HCT116 (cell line): ENCODE results near the gene XPO4. TPM values are rescaled to one million over a fixed set of nuclear protein-coding genes. Genes with fewer than 3 reads are reported as not detected.

ENCODE experiments used
- ATAC-seq: fragments of 200-7000 bp; cut with Tn5 transposase; 2 replicates; pipeline ENCODE4 v1.9.1; 2020; ENCODE audit warnings: mild to moderate bottlenecking, moderate library complexity
- BruUV-seq: library from RNA; stranded (reverse); fragments of 400-500 nt; replicated peaks from 2 replicates; lab custom pipeline; 2021; lab: Mats Ljungman, UMichigan
- CTCF ChIA-PET: fragments of 300-600 bp; sonication (Branson Sonifier 250); formaldehyde crosslinking; loops from one replicate; lab custom pipeline; 2021; ENCODE audit warnings: antibody characterized with exemption; lab: Charles Lee
- POLR2A ChIA-PET: fragments of 300-600, 350-600 bp; sonication (Branson Sonifier 250); formaldehyde crosslinking; loops from one replicate; lab custom pipeline; 2021; ENCODE audit warnings: antibody characterized with exemption; lab: Charles Lee
- RAD21 ChIA-PET, 2 experiments: fragments of 300-600 bp; sonication (Branson Sonifier 250); formaldehyde crosslinking; loops; one replicate each; lab custom pipeline; 2023; ENCODE audit warnings: low total read pairs in 2 of 2; ENCODE audit not compliant: uncharacterized antibody in 2 of 2, unreplicated experiment in 2 of 2, low non-redundant PET in 1 of 2; lab: Charles Lee
- DNase-seq: peaks from one replicate; pipeline ENCODE4 v3.0.0-alpha.2; 2010; ENCODE audit warnings: low read depth, low spot score
- H2AFZ ChIP-seq: fragments of 200-600 bp; shearing (Covaris generic), sonication (generic); 2 replicates; pipeline ENCODE4 v1.6.1; 2017; ENCODE audit warnings: low read depth, mixed run types, mixed read lengths, antibody characterized with exemption, low read length; ENCODE audit not compliant: poor library complexity, severe bottlenecking
- H3K27ac ChIP-seq: 2 replicates; pipeline ENCODE4 v1.5.1; 2012; ENCODE audit warnings: low read depth, low read length
- H3K27me3 ChIP-seq: fragments of 200-600 bp; sonication (generic); 2 replicates; pipeline ENCODE4 v1.6.1; 2016; ENCODE audit warnings: mixed run types, low read length, mixed read lengths; ENCODE audit not compliant: insufficient read depth
- H3K36me3 ChIP-seq, 2 experiments: fragments of 200-500 bp in 1 of 2; fragments of 200-600 bp in 1 of 2; sonication (Bioruptor generic) in 1 of 2; sonication (generic) in 1 of 2; 2 replicates each; pipeline versions ENCODE4 v1.5.1 to v1.6.1; 2014 to 2016; ENCODE audit warnings: low read length in 2 of 2, inconsistent platforms in 1 of 2, mixed read lengths in 1 of 2, mixed run types in 1 of 2; ENCODE audit not compliant: insufficient read depth in 2 of 2, control insufficient read depth in 1 of 2
- H3K4me1 ChIP-seq, 2 experiments: fragments of 200-600 bp in 1 of 2; sonication (generic) in 1 of 2; 2 replicates each; pipeline versions ENCODE4 v1.5.1 to v1.6.1; 2012 to 2017; ENCODE audit warnings: low read length in 2 of 2, inconsistent platforms in 1 of 2, mild to moderate bottlenecking in 1 of 2, mixed read lengths in 1 of 2, mixed run types in 1 of 2, moderate library complexity in 1 of 2; ENCODE audit not compliant: insufficient read depth in 2 of 2, control insufficient read depth in 1 of 2
- H3K4me2 ChIP-seq: fragments of 200-600 bp; sonication (generic); 2 replicates; pipeline ENCODE4 v1.6.1; 2017; ENCODE audit warnings: mixed run types, low read length, mixed read lengths
- H3K4me3 ChIP-seq, 2 experiments: fragments of 200-600 bp in 1 of 2; sonication (generic) in 1 of 2; replicated peaks in 1 of 2; 2 replicates each; pipeline ENCODE4 v1.5.1; 2011 to 2016; ENCODE audit warnings: low read length in 2 of 2, control low read depth in 1 of 2, low read depth in 1 of 2, mild to moderate bottlenecking in 1 of 2, mixed read lengths in 1 of 2, mixed run types in 1 of 2
- H3K79me2 ChIP-seq: fragments of 200-600 bp; sonication (generic); 2 replicates; pipeline ENCODE4 v1.6.1; 2017; ENCODE audit warnings: mild to moderate bottlenecking, mixed run types, low read length, moderate library complexity, mixed read lengths; ENCODE audit not compliant: insufficient read depth
- H3K9ac ChIP-seq: fragments of 200-600 bp; sonication (generic); 2 replicates; pipeline ENCODE4 v1.6.1; 2016; ENCODE audit warnings: low read length, mixed read lengths
- H3K9me2 ChIP-seq: fragments of 200-600 bp; sonication (generic), shearing (Covaris generic); 2 replicates; pipeline ENCODE4 v1.6.1; 2017; ENCODE audit warnings: mixed run types, mild to moderate bottlenecking, moderate library complexity; ENCODE audit not compliant: insufficient read depth
- H3K9me3 ChIP-seq, 2 experiments: fragments of 200-500 bp in 1 of 2; fragments of 200-600 bp in 1 of 2; sonication (Bioruptor generic) in 1 of 2; sonication (generic) in 1 of 2; 2 replicates each; pipeline ENCODE4 v1.6.1; 2014 to 2017; ENCODE audit warnings: low read length in 2 of 2, mixed read lengths in 2 of 2, inconsistent platforms in 1 of 2, low read depth in 1 of 2, mild to moderate bottlenecking in 1 of 2, mixed run types in 1 of 2, moderate library complexity in 1 of 2; ENCODE audit not compliant: control insufficient read depth in 1 of 2, insufficient read depth in 1 of 2
- H4K20me1 ChIP-seq: fragments of 200-600 bp; sonication (generic), shearing (Covaris generic); 2 replicates; pipeline ENCODE4 v1.6.1; 2017; ENCODE audit warnings: mixed run types, mild to moderate bottlenecking, moderate library complexity; ENCODE audit not compliant: insufficient read depth
- ATF3 ChIP-seq: IDR thresholded peaks from 2 replicates; pipeline ENCODE4 v1.6.1; 2012
- CEBPB ChIP-seq: IDR thresholded peaks from 2 replicates; pipeline ENCODE4 v1.6.1; 2012; ENCODE audit warnings: low read depth
- CTCF ChIP-seq, 3 experiments: fragments of 200-600 bp in 1 of 3; sonication (generic) in 1 of 3; IDR thresholded peaks in 2 of 3; conservative IDR thresholded peaks in 1 of 3; 2 replicates each; pipeline ENCODE4 v1.5.1; 2012 to 2017; ENCODE audit warnings: low read depth in 2 of 3, low read length in 2 of 3, antibody characterized with exemption in 1 of 3, borderline replicate concordance in 1 of 3, control low read depth in 1 of 3, mild to moderate bottlenecking in 1 of 3, mixed read lengths in 1 of 3, mixed run types in 1 of 3, moderate library complexity in 1 of 3; ENCODE audit not compliant: insufficient read depth in 1 of 3
- EGR1 ChIP-seq: IDR thresholded peaks from 2 replicates; pipeline ENCODE4 v1.6.1; 2012; ENCODE audit warnings: low read depth
- EZH2 ChIP-seq: fragments of 200-600 bp; sonication (generic); IDR thresholded peaks from 2 replicates; pipeline ENCODE4 v1.6.1; 2017; ENCODE audit warnings: antibody characterized with exemption, mixed run types
- SIN3A ChIP-seq: IDR thresholded peaks from 2 replicates; pipeline ENCODE4 v1.6.1; 2012; ENCODE audit warnings: low read depth
- TCF7L2 ChIP-seq: IDR thresholded peaks from 2 replicates; pipeline ENCODE4 v1.7.0; 2011; ENCODE audit warnings: borderline replicate concordance, inconsistent platforms; ENCODE audit not compliant: insufficient read depth, insufficient read length; ENCODE audit errors: extremely low read depth
- intact Hi-C: fragments of 100-400 bp; cut with micrococcal nuclease; formaldehyde crosslinking; loops from 2 replicates; pipeline ENCODE4 v1.10.0; 2022
- total RNA-seq: library from RNA; stranded (reverse); gene quantifications from one replicate; pipeline ENCODE4 v1.2.1, GENCODE V29; 2021; ENCODE audit not compliant: unreplicated experiment

The XPO4 gene
- total RNA-seq, 1 experiment from 2014 or later = 29.7 TPM

- Histone ChIP-seq H2AFZ (no peak overlapping the region), H3K79me2 (no peaks in the 10 kb centered on the region), H3K9me3 (no peaks in the 10 kb centered on the region), H3K27me3 (no peaks in the 10 kb centered on the region), H3K4me1 (no peaks in the 10 kb centered on the region), H3K4me3 (no peak overlapping the region), H3K9ac (no peak overlapping the region), H3K4me2 (no peak overlapping the region), H3K36me3 (no peaks in the 10 kb centered on the region), H3K9me2 (no peaks in the 10 kb centered on the region), H3K27ac (no peak overlapping the region), H4K20me1 (no peaks in the 10 kb centered on the region)
- intact Hi-C loops = no loop called here
- ChIA-PET RAD21 (no interaction called here), CTCF (no interaction called here), POLR2A (no interaction called here)
- no TSS peak for BruUV-seq
- DNase-seq (no peak), ATAC-seq (no peak)
- TF ChIP-seq EGR1 = no peak
- TF ChIP-seq TCF7L2 = no peak
These were observed 162.5 kb downstream of the XPO4 start for GRCh38 chr13:20740021-20740420.

GRCh38 chr13:20738616-20739015 is 163.9 kb downstream of the XPO4 start:
- POLR2A ChIA-PET = no interaction called here
- H3K27ac ChIP-seq = no peak overlapping the region
- intact Hi-C loops = no loop called here

More at GRCh38 chr13:20738616-20739015, 163.9 kb downstream of the XPO4 start:
- no peaks in the 10 kb centered on the region for H4K20me1 ChIP-seq
- no peaks in the 10 kb centered on the region for H3K27me3 ChIP-seq
- no peak for TF ChIP-seq SIN3A
- TF ChIP-seq CEBPB = no peak
- TF ChIP-seq EZH2 = no peak
- TF ChIP-seq ATF3 = no peak
- TF ChIP-seq CTCF (IDR thresholded peaks at IDR 0.05 in 2 of 3, conservative IDR thresholded peaks at IDR 0.05 in 1 of 3; ENCODE audit: borderline replicate concordance in 1 of 3, insufficient read depth in 1 of 3, low read depth in 2 of 3, low read length in 2 of 3) = no peak
- H3K79me2 ChIP-seq = no peaks in the 10 kb centered on the region
- H3K9ac ChIP-seq = no peak overlapping the region
- no peak for ATAC-seq
- H2AFZ ChIP-seq = no peak overlapping the region
- BruUV-seq = no TSS peak
- no peaks in the 10 kb centered on the region for H3K9me3 ChIP-seq
- H3K4me2 ChIP-seq = no peak overlapping the region
- H3K4me1 ChIP-seq = no peaks in the 10 kb centered on the region
- no peaks in the 10 kb centered on the region for H3K36me3 ChIP-seq
- ChIA-PET CTCF (no interaction called here), RAD21 (no interaction called here)
- DNase-seq = no peak
- H3K9me2 ChIP-seq = no peaks in the 10 kb centered on the region
- H3K4me3 ChIP-seq = no peak overlapping the region
